Occipital lobe (tissue), 2 donors: ENCODE results near the gene SLC46A1. TPM values are rescaled to one million over a fixed set of nuclear protein-coding genes. Genes with fewer than 3 reads are reported as not detected.

Experiments
- DNase-seq: peaks from one replicate; lab custom pipeline; 2025; lab: John Stamatoyannopoulos, UW
- total RNA-seq: library from RNA; depleted of rRNA; stranded (reverse); fragments of >200 nt; gene quantifications from one replicate; pipeline ENCODE4 v1.2.3, GENCODE V29; 2014

Gene SLC46A1
- total RNA-seq, 1 donor from 2014 or later, result 21.1 TPM

- no peak for DNase-seq
These were observed 24.7 kb downstream of the SLC46A1 start for GRCh38 chr17:28381141-28381825.

- DNase-seq, result no peak
These were observed 25.9 kb downstream of the SLC46A1 start for GRCh38 chr17:28379814-28380801.

- DNase-seq, result no peak
These were observed 33.1 kb downstream of the SLC46A1 start for GRCh38 chr17:28372945-28373274.

GRCh38 chr17:28372203-28372944 is 33.6 kb downstream of the SLC46A1 start:
- no peak for DNase-seq

GRCh38 chr17:28371245-28372202 is 34.5 kb downstream of the SLC46A1 start, which contains the start of gene SARM1:
TSS of gene SARM1 (plus strand) at chr17:28371694. CDS start at chr17:28372033, 339 bp downstream.
- DNase-seq, result peak; percentile 84

- DNase-seq, result no peak
These were observed 35.3 kb downstream of the SLC46A1 start for GRCh38 chr17:28370744-28371103.

GRCh38 chr17:28370035-28370743 is 35.8 kb downstream of the SLC46A1 start, which contains the start of gene VTN:
TSS of gene VTN (minus strand) at chr17:28370307. CDS start at chr17:28370203, 104 bp downstream.
- DNase-seq, result no peak

- no peak for DNase-seq
These were observed 36.4 kb downstream of the SLC46A1 start for GRCh38 chr17:28369684-28370034.

GRCh38 chr17:28368915-28369683 is 36.9 kb downstream of the SLC46A1 start:
- DNase-seq, result no peak

- no peak for DNase-seq
These were observed 37.6 kb downstream of the SLC46A1 start for GRCh38 chr17:28368306-28368831.

GRCh38 chr17:28367641-28368305 is 38.2 kb downstream of the SLC46A1 start:
- no peak for DNase-seq

- no peak for DNase-seq
These were observed 39.4 kb downstream of the SLC46A1 start for GRCh38 chr17:28366605-28367004.

- DNase-seq, result no peak
These were observed 40.5 kb downstream of the SLC46A1 start for GRCh38 chr17:28365487-28365886.

GRCh38 chr17:28364665-28365363 is 41.2 kb downstream of the SLC46A1 start, which contains the start of gene SEBOX:
TSS of gene SEBOX (minus strand) at chr17:28365199. CDS start at chr17:28365151, 48 bp downstream.
- no peak for DNase-seq

GRCh38 chr17:28363776-28364650 is 42.0 kb downstream of the SLC46A1 start:
- no peak for DNase-seq

- DNase-seq, result no peak
These were observed 42.8 kb downstream of the SLC46A1 start for GRCh38 chr17:28363186-28363585.

- DNase-seq, result no peak
These were observed 48.2 kb downstream of the SLC46A1 start for GRCh38 chr17:28357901-28358197.
